K562 (cell line): ENCODE measurements around the gene GPX6. TPM values are rescaled to one million over a fixed set of nuclear protein-coding genes. Genes with fewer than 3 reads are reported as not detected.

Experiments used
- ATF7 ChIP-seq: fragments of 450-650 bp; IDR thresholded peaks from 2 replicates; pipeline ENCODE4 v1.7.1; 2014; ENCODE audit warnings: mild to moderate bottlenecking, moderate library complexity
- BACH1 ChIP-seq: fragments of 200-800 bp; sonication (Bioruptor generic); IDR thresholded peaks from 2 replicates; pipeline ENCODE4 v1.6.1; 2016; ENCODE audit warnings: missing genetic modification characterization, missing compliant biosample characterization
- CBX1 ChIP-seq: sonication (generic); IDR thresholded peaks from 2 replicates; pipeline ENCODE4 v1.6.1; 2016; ENCODE audit warnings: antibody characterized with exemption, low read depth, mild to moderate bottlenecking
- FOXP1 ChIP-seq: sonication (generic); formaldehyde crosslinking; IDR thresholded peaks from 2 replicates; pipeline ENCODE4 v1.8.0; 2022; ENCODE audit warnings: mild to moderate bottlenecking, missing genetic modification reagents
- HIVEP1 ChIP-seq: fragments of 250-450 bp; sonication (Bioruptor Pico); IDR thresholded peaks from 2 replicates; pipeline ENCODE4 v1.4.0; 2020; ENCODE audit warnings: mild to moderate bottlenecking
- PPARD ChIP-seq: fragments of 250-450 bp; sonication (Bioruptor Pico); IDR thresholded peaks from 2 replicates; pipeline ENCODE4 v1.8.0; 2022; ENCODE audit warnings: inconsistent platforms, mild to moderate bottlenecking, moderate library complexity
- ZNF318 ChIP-seq, 2 experiments: fragments of 450-650 bp; IDR thresholded peaks; 2 replicates each; pipeline ENCODE4 v1.6.1; 2016; ENCODE audit warnings: mild to moderate bottlenecking in 2 of 2, borderline replicate concordance in 1 of 2, low read depth in 1 of 2, moderate library complexity in 1 of 2
- ZNF444 ChIP-seq: fragments of 250-450 bp; sonication (Bioruptor Pico); IDR thresholded peaks from 2 replicates; pipeline ENCODE4 v1.4.0; 2020; ENCODE audit warnings: mild to moderate bottlenecking, moderate library complexity
- ZNF76 ChIP-seq: fragments of 250-450 bp; sonication (Bioruptor Pico); IDR thresholded peaks from 2 replicates; pipeline ENCODE4 v1.4.0; 2020; ENCODE audit warnings: mild to moderate bottlenecking, moderate library complexity, borderline replicate concordance
- ZSCAN32 ChIP-seq: fragments of 450-650 bp; formaldehyde crosslinking; IDR thresholded peaks from 2 replicates; pipeline ENCODE4 v1.4.0; 2020; ENCODE audit warnings: mild to moderate bottlenecking, moderate library complexity
- polyA plus RNA-seq, 8 experiments: library from polyadenylated mRNA; depleted of rRNA in 4 of 8; stranded (reverse) in 5 of 8; unstranded in 3 of 8; fragments of >200 nt; fragmentation: Nextera tagmentation in 2 of 8; fragmentation: Illumina TruSeq in 1 of 8; extraction: Ambion mirVana in 2 of 8; extraction: Trizol in 1 of 8; gene quantifications; 2 replicates each; pipeline versions ENCODE4 v1.2.1 to v1.2.3, GENCODE V29; 2011 to 2014; ENCODE audit warnings: inconsistent platforms in 1 of 8, missing spikeins in 1 of 8
- total RNA-seq, 7 experiments: library from RNA; depleted of rRNA in 6 of 7; stranded (reverse); fragments of >200 nt in 6 of 7; fragmentation: Illumina TruSeq in 2 of 7; extraction: Trizol in 2 of 7; gene quantifications; 2 replicates each; pipeline versions ENCODE4 v1.2.1 to v1.2.3, GENCODE V29; 2011 to 2021; ENCODE audit warnings: low replicate concordance in 1 of 7
- TF ChIP-seq, protein P1 (sequence below): sonication (generic); formaldehyde crosslinking; IDR thresholded peaks from 2 replicates; pipeline ENCODE4 v1.8.1; 2022; ENCODE audit warnings: missing genetic modification reagents
- TF ChIP-seq, protein P2 (sequence below), 2 experiments: fragments of 450-650 bp; IDR thresholded peaks; 2 replicates each; pipeline ENCODE4 v1.6.1; 2018; ENCODE audit warnings: mild to moderate bottlenecking in 2 of 2, low read depth in 1 of 2; ENCODE audit not compliant: partially characterized antibody in 2 of 2

Gene GPX6
- total and polyA plus RNA-seq, 9 of the 15 experiments (the other 6 are each of a cell fraction or from before 2014, with no cell fraction given): not detected

- TF ChIP-seq HIVEP1 (CRISPR knock-in tag) (0 out of 2 replicates have a peak, but pooled peaks have one; percentile 20), CBX1 (peak; percentile 86), ZSCAN32 (0 out of 2 replicates have a peak, but pooled peaks have one; percentile 26), ZNF444 (CRISPR knock-in tag) (no peak), FOXP1 (0 out of 2 replicates have a peak, but pooled peaks have one; percentile 69), ATF7 (peak; percentile 88), BACH1 (tag) (no peak), PPARD (CRISPR knock-in tag) (no peak), ZNF76 (CRISPR knock-in tag) (0 out of 2 replicates have a peak, but pooled peaks have one; percentile 30), ZNF318 (IDR thresholded peaks at IDR 0.05; ENCODE audit: borderline replicate concordance in 1 of 2, low read depth in 1 of 2) (0 out of 4 replicates have a peak, but pooled peaks of 1 of the 2 experiments have one; percentile 13)
- TF ChIP-seq, protein P1, sequence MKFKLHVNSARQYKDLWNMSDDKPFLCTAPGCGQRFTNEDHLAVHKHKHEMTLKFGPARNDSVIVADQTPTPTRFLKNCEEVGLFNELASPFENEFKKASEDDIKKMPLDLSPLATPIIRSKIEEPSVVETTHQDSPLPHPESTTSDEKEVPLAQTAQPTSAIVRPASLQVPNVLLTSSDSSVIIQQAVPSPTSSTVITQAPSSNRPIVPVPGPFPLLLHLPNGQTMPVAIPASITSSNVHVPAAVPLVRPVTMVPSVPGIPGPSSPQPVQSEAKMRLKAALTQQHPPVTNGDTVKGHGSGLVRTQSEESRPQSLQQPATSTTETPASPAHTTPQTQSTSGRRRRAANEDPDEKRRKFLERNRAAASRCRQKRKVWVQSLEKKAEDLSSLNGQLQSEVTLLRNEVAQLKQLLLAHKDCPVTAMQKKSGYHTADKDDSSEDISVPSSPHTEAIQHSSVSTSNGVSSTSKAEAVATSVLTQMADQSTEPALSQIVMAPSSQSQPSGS: no peak
- TF ChIP-seq, protein P2, sequence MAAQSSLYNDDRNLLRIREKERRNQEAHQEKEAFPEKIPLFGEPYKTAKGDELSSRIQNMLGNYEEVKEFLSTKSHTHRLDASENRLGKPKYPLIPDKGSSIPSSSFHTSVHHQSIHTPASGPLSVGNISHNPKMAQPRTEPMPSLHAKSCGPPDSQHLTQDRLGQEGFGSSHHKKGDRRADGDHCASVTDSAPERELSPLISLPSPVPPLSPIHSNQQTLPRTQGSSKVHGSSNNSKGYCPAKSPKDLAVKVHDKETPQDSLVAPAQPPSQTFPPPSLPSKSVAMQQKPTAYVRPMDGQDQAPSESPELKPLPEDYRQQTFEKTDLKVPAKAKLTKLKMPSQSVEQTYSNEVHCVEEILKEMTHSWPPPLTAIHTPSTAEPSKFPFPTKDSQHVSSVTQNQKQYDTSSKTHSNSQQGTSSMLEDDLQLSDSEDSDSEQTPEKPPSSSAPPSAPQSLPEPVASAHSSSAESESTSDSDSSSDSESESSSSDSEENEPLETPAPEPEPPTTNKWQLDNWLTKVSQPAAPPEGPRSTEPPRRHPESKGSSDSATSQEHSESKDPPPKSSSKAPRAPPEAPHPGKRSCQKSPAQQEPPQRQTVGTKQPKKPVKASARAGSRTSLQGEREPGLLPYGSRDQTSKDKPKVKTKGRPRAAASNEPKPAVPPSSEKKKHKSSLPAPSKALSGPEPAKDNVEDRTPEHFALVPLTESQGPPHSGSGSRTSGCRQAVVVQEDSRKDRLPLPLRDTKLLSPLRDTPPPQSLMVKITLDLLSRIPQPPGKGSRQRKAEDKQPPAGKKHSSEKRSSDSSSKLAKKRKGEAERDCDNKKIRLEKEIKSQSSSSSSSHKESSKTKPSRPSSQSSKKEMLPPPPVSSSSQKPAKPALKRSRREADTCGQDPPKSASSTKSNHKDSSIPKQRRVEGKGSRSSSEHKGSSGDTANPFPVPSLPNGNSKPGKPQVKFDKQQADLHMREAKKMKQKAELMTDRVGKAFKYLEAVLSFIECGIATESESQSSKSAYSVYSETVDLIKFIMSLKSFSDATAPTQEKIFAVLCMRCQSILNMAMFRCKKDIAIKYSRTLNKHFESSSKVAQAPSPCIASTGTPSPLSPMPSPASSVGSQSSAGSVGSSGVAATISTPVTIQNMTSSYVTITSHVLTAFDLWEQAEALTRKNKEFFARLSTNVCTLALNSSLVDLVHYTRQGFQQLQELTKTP (IDR thresholded peaks at IDR 0.05; ENCODE audit: low read depth in 1 of 2, partially characterized antibody in 2 of 2): peak; percentile 53 to 64
These were observed 26.0 kb downstream of the GPX6 start (continued) for GRCh38 chr6:28489366-28490204.
